Right ventricle myocardium superior (tissue), 1 donor: ENCODE measurements around the gene INS. TPM values are rescaled to one million over a fixed set of nuclear protein-coding genes. Genes with fewer than 3 reads are reported as not detected.

ENCODE experiments used
- ATAC-seq: fragments of 200-7000 bp; cut with Tn5 transposase; one replicate; pipeline ENCODE4 v1.9.1; 2020; ENCODE audit warnings: mild to moderate bottlenecking; ENCODE audit not compliant: poor library complexity
- DNase-seq: peaks from one replicate; pipeline ENCODE4 v3.0.0-alpha.2; 2020
- intact Hi-C: fragments of 100-400 bp; cut with DNase I; formaldehyde crosslinking; loops from one replicate; pipeline ENCODE4 v1.11.2; 2022
- total RNA-seq: library from RNA; stranded (reverse); fragmentation: NEBNext Ultra II Directional; extraction: Animal tissue kit (Norgen Biotek cat#: 25700); gene quantifications from one replicate; pipeline ENCODE4 v1.2.1, GENCODE V29; 2021
- donor health status: DM: no; HTN: yes; CAD: no; lungs with severe emphysema.

INS gene
- total RNA-seq, 1 donor from 2014 or later = not detected

DNA sequence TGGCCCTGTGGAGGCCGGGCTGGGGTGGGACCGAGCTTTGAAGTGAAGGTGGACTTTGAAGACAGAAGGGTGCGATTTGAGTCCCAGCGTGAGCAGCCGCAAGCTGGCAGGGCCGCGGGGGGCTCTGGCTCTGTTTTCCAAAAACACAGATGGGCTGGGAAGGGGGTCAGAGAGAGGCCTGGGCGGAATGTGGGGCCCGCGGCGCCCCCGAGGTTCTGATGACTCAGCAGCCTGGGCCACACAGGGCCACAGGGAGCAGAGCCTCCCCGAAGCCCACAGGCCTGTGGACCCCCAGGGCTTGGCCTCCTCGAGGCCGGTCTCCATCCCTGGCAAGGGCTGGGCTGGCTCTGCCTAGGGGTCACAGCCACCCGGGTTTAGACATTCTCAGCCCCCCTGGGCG is 6.1 kb downstream of the INS start:
- no peak for DNase-seq
- intact Hi-C loops = loop anchor here (5.0 kb wide), 3 partner anchors 318 to 503 kb away; partner anchors contain the start of gene TNNI2
- no peak for ATAC-seq

DNA sequence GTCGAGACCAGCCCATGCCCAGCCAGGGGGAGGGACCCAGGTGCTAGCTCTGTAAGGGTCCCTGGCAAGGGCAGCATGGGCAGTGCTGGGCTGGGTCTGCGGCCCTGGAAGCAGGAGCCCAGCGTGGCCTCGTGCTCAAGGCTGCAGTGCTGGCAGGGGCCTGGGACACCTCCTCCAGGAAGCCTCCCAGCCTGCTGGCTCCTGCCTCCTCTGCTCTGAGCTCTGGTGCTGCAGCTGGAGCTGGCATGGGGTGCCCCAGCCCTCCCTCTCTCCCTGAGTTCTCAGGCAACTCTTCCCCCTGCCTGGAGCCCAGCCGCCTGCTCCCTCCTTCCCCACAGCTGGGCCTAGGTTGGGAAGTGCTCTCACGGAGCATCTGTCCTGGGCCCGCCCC is 6.8 kb downstream of the INS start:
- no peak for DNase-seq
- intact Hi-C loops = loop anchor here (5.0 kb wide), 3 partner anchors 317 to 502 kb away; partner anchors contain the start of gene TNNI2
- no peak for ATAC-seq

DNA sequence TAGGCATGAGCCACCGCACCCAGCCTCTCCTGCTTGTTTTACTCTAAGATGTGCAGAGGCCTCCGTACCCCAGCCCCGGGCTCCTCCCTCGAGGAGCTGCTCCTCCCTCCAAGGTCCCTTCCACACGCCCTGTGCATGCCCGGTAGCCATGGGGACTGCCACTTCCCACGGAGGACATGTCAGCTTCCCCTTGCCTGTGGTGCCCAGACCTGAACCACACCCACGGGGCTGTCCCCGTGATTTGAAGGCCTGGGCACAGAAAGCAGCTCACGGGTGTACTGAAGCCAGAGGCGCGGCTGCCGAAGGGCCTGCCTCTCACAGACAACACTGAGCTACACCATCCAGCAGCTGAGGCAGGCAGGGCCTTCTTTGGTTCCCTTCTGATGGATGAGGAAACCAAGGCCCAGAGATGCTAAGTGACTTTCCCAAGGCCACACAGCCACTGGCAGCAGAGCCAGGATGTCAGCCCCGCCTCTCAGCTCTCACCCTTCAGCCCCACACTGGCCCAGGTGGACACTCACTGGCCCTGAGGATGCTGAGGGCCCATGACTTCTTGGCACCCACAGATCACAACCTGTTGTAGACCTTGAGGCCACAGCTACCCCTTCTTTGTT is 7.3 kb downstream of the INS start:
- intact Hi-C loops = loop anchor here (5.0 kb wide), 3 partner anchors 316 to 501 kb away; partner anchors contain the start of gene TNNI2
- no peak for DNase-seq
- no peak for ATAC-seq

DNA sequence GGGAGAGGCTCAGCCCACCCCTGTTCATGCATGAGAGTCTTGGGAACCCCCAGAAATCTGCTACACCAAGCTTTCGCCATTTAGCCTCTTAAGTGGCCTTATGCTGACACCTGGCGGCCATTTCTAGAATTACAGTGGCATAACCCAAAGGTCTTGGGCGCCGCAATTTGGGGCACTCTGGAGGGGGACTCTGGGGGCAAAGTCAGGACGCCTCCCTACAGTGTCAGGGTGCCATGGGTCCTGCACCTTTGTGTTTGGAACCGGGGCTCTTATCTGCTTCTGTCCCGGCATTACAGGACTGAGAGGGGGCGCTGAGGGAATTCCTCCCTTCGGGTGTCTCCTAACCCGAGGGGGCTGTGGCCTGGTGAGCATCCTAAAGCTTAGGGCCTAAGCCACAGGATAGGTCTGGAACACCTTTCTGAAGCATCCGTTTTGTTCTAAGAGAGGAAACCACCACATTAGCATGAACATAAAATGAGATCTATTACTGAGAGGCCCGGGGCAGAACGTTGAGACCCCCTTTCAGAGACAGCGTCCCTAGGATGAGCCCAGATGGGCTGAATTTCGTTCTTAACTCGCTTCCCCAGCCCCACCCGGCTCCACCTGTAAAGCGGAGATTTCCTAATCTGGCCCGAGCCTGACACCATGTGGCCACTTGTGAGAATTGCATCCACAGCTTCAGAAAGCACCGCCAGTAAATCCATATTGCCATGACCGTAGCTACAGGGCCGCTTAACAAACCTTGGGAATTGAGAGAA is 9.3 kb downstream of the INS start:
- DNase-seq = peak; percentile 74
- intact Hi-C loops = loop anchor here (5.0 kb wide), 3 partner anchors 314 to 499 kb away; partner anchors contain the start of gene TNNI2
- peak; percentile 80 for ATAC-seq

DNA sequence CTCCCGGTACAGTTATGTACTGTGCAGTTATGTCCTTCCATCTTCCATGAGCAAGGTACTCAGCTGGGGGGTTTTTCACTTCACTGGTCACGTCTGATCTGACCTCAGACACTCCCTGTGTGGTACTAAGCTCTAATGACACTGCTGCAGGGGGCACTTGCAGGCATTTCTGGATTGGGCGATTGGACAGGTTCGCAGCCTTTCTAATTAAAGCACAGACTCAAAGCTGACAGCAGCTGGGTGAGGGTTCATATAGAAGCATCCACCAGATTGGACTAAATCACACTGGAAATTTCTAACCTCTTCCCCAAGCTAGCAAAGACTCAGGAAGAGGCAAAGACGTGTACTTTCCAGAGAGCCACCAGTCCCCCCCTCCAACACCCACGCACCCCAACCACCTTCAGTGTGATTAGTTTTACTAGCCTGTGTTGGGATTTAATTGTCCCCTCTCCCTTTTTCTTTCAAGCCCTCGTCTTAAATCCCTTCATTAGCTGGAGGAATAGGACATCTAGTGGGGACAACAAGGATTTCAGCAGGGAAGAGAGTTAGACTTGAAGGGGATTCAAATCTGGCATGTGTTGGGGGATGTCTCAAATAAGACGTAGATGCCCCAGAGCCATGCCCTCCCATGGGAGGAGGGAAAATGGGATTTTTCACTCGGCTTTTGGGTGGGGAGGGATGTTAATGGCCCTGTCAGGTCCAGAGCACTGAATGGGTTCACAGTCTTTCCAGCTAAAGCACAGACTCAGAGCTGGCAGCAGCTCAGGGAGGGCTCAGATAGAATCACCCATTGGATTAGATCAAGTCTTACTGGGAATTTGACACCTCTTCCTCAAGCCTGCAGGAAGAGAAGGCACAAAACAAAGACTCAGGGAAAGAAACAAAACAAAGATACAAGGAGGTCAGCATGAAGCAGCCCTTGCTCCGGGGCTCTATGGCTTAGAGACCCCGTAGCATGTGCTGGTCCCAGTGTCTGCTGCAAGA is 10.9 kb downstream of the INS start:
- DNase-seq (no peak), ATAC-seq (no peak)
- intact Hi-C loops = loop anchor here (5.0 to 10.0 kb wide), 4 partner anchors 265 to 498 kb away; partner anchors contain the start of gene TNNI2

- no peak for ATAC-seq
- DNase-seq = no peak
- intact Hi-C loops = loop anchor here (10.0 kb wide), 1 partner anchor 265 kb away; no protein-coding TSS in a partner anchor
Observed at GRCh38 chr11:2149460-2149859, 11.5 kb downstream of the INS start.

DNA sequence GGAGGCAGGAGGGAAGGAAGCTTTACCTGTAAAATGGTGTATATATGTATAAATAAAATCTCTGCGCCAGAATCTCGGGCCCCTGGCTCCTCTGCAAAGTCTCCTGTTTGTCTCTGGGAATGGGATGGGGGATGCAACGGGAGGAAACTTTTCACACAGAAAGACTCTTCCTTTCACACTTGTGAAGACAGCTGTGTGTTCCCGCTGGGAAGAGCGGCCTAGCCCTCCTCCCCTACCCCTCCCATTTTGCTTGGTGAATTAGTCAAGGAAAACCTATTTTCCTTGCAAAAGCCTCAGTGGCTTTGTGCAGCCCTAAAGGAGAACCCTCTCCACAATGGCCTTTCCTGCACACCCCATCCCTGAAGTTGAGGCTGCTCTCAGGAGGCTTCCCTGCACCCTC is 12.4 kb downstream of the INS start:
- intact Hi-C loops = loop anchor here (10.0 kb wide), 1 partner anchor 264 kb away; no protein-coding TSS in a partner anchor
- DNase-seq = no peak
- no peak for ATAC-seq

DNA sequence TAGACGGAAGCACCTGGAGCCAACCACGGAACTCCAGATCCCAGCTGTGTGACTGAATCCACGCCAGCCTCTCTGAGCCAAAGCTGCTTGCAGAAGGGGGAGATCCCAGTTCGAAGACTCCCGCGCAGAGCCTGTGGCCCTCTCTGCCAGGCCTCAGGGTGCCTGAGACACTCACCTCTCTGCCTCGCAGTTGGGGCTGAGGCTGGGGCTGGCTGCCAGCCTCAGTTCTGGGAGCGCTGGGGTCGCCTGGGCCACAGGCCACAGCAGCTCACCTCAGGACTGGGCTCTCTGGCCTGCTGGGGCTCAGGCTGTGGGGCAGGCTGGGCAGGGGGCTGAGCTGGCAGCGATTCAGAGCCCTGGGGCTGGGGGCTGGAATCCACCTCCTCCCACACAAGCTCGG is 13.6 kb downstream of the INS start:
- no peak for ATAC-seq

GRCh38 chr11:2146051-2146450 is 15.0 kb downstream of the INS start:
- intact Hi-C loops = loop anchor here (10.0 kb wide), 1 partner anchor 261 kb away; no protein-coding TSS in a partner anchor

More for the DNA sequence above, 13.6 kb downstream of the INS start:
- no peak for DNase-seq
- intact Hi-C loops = loop anchor here (10.0 kb wide), 1 partner anchor 263 kb away; no protein-coding TSS in a partner anchor

GRCh38 chr11:2144544-2145248 is 16.3 kb downstream of the INS start:
- ATAC-seq (no peak), DNase-seq (no peak)
- intact Hi-C loops = loop anchor here (10.0 kb wide), 1 partner anchor 260 kb away; no protein-coding TSS in a partner anchor

More at GRCh38 chr11:2146051-2146450, 15.0 kb downstream of the INS start:
- ATAC-seq = no peak
- no peak for DNase-seq

GRCh38 chr11:2143799-2144543 is 17.0 kb downstream of the INS start:
- no peak for ATAC-seq
- intact Hi-C loops = loop anchor here (10.0 kb wide), 1 partner anchor 259 kb away; no protein-coding TSS in a partner anchor
- DNase-seq = no peak

DNA sequence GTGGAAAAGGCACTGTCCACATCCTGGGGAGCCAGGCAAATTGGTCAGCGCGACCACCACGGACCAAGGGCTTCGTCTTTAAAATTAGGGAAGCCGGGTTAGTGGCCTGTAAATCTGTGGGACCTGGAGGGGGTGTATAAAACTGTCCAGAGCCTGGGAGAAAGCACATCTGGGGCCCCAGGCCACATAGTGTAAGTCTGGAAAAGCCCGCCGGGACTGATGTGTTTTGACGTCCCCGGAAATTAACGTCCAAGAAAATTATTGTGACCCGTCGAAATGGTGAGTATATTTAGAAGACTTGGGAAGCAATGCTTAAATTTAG is 17.6 kb downstream of the INS start:
- DNase-seq (no peak), ATAC-seq (no peak)
- intact Hi-C loops = loop anchor here (10.0 kb wide), 1 partner anchor 259 kb away; no protein-coding TSS in a partner anchor

DNA sequence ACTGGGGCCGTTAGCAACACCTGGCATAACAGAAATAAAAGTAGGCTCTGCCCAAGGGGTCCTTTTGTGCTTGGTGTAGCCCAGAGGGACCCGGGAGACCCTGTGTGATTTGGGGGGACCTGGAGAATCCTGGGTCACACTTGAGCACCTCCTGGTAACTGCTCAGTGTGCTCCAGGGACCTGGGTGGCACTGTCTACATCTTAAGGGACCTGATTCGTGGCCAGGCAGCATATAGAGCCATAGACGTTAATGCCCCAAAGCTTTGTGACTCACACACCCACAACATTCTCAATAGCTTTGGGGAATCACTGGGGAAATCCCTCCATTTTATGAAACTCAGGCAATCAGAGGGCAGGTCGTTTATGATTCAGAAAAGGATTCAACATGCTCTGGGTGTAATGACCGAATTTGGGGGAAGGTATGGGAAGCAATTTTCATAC is 18.2 kb downstream of the INS start:
- DNase-seq = peak; percentile 7
- no peak for ATAC-seq
- intact Hi-C loops = loop anchor here (10.0 kb wide), 1 partner anchor 258 kb away; no protein-coding TSS in a partner anchor

DNA sequence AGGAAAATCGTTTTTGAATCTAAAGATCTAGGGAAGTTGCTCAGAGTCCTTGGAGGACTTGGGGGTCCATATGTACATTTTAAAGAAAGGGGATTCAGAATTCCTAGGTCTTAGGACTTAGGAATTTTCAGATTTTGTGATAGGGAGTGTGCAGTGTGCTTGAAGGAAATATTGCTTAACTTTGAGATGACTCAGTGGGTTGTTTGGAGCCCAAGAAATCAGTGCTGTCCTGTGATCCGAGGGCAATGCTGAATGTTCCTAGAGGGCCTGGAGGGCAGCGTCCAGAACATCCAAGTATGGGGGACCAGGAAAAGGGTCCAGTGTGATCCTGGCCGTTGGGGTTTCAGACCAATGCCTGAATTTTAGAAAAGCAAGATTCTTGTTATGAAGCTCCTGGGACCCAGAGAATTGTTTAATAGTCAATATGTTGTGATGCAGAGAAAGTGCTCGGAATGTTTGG is 18.7 kb downstream of the INS start:
- intact Hi-C loops = loop anchor here (10.0 kb wide), 1 partner anchor 258 kb away; no protein-coding TSS in a partner anchor
- DNase-seq (peak; percentile 5), ATAC-seq (no peak)

DNA sequence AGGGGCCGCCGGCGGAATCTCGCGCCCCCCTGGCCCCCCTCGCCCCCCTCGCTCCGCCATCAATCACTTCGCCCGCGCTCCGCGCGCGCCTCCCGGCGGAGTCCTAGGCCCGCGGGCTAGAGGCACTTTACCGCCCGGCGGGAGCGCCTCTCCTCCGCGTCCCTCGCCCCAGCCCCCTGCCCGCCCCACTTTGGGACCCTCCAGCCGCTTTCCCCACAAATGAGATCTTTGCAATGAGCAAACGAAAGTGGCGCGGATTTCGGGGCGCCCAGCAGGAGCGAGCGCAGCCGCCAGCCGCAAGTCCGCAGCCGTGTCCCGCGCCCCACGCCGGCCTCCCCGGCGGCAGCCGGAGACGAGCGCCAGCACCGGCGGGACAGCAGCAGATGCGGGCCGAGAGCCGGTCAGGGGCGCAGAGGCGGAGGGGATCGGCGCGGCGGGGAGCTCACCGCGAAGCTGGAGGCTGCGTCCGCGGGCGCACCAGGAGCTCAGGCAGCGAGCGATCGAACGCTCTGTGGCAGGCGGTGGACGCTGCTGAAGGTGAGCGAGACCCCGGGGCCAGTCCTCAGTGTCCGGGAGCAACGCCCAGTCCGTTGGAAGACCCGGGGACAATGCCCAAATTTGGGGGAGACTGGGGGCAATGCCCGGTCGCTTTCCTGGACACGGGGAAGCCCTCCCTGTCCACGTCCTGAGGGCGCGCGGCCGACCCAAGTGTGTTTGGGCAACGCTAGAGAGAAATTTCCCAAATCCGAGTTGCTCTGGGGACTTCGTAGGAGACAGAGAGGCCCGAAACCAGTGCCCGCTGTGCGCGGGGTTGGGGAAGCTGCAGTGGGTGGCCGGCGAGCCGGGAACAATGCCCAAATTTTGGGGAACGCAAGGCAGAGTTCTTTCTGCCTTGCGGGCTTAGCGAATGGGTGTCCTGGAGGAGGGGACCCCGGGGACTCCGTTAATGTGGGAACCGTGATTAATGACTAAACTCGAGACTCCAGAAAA is 20.3 kb downstream of the INS start:
- ATAC-seq (no peak), DNase-seq (peak; percentile 29)
- intact Hi-C loops = loop anchor here (10.0 kb wide), 1 partner anchor 256 kb away; no protein-coding TSS in a partner anchor
